HCT116 (cell line): ENCODE measurements around the gene CDON. TPM values are rescaled to one million over a fixed set of nuclear protein-coding genes. Genes with fewer than 3 reads are reported as not detected.

Source experiments
- ATAC-seq: fragments of 200-7000 bp; cut with Tn5 transposase; 2 replicates; pipeline ENCODE4 v1.9.1; 2020; ENCODE audit warnings: mild to moderate bottlenecking, moderate library complexity
- BruUV-seq: library from RNA; stranded (reverse); fragments of 400-500 nt; replicated peaks from 2 replicates; lab custom pipeline; 2021; lab: Mats Ljungman, UMichigan
- CTCF ChIA-PET: fragments of 300-600 bp; sonication (Branson Sonifier 250); formaldehyde crosslinking; loops from one replicate; lab custom pipeline; 2021; ENCODE audit warnings: antibody characterized with exemption; lab: Charles Lee
- POLR2A ChIA-PET: fragments of 300-600, 350-600 bp; sonication (Branson Sonifier 250); formaldehyde crosslinking; loops from one replicate; lab custom pipeline; 2021; ENCODE audit warnings: antibody characterized with exemption; lab: Charles Lee
- RAD21 ChIA-PET, 2 experiments: fragments of 300-600 bp; sonication (Branson Sonifier 250); formaldehyde crosslinking; loops; one replicate each; lab custom pipeline; 2023; ENCODE audit warnings: low total read pairs in 2 of 2; ENCODE audit not compliant: uncharacterized antibody in 2 of 2, unreplicated experiment in 2 of 2, low non-redundant PET in 1 of 2; lab: Charles Lee
- DNase-seq: peaks from one replicate; pipeline ENCODE4 v3.0.0-alpha.2; 2010; ENCODE audit warnings: low read depth, low spot score
- H2AFZ ChIP-seq: fragments of 200-600 bp; shearing (Covaris generic), sonication (generic); 2 replicates; pipeline ENCODE4 v1.6.1; 2017; ENCODE audit warnings: low read depth, mixed run types, mixed read lengths, antibody characterized with exemption, low read length; ENCODE audit not compliant: poor library complexity, severe bottlenecking
- H3K27ac ChIP-seq: 2 replicates; pipeline ENCODE4 v1.5.1; 2012; ENCODE audit warnings: low read depth, low read length
- H3K27me3 ChIP-seq: fragments of 200-600 bp; sonication (generic); 2 replicates; pipeline ENCODE4 v1.6.1; 2016; ENCODE audit warnings: mixed run types, low read length, mixed read lengths; ENCODE audit not compliant: insufficient read depth
- H3K36me3 ChIP-seq, 2 experiments: fragments of 200-500 bp in 1 of 2; fragments of 200-600 bp in 1 of 2; sonication (Bioruptor generic) in 1 of 2; sonication (generic) in 1 of 2; 2 replicates each; pipeline versions ENCODE4 v1.5.1 to v1.6.1; 2014 to 2016; ENCODE audit warnings: low read length in 2 of 2, inconsistent platforms in 1 of 2, mixed read lengths in 1 of 2, mixed run types in 1 of 2; ENCODE audit not compliant: insufficient read depth in 2 of 2, control insufficient read depth in 1 of 2
- H3K4me1 ChIP-seq, 2 experiments: fragments of 200-600 bp in 1 of 2; sonication (generic) in 1 of 2; 2 replicates each; pipeline versions ENCODE4 v1.5.1 to v1.6.1; 2012 to 2017; ENCODE audit warnings: low read length in 2 of 2, inconsistent platforms in 1 of 2, mild to moderate bottlenecking in 1 of 2, mixed read lengths in 1 of 2, mixed run types in 1 of 2, moderate library complexity in 1 of 2; ENCODE audit not compliant: insufficient read depth in 2 of 2, control insufficient read depth in 1 of 2
- H3K4me2 ChIP-seq: fragments of 200-600 bp; sonication (generic); 2 replicates; pipeline ENCODE4 v1.6.1; 2017; ENCODE audit warnings: mixed run types, low read length, mixed read lengths
- H3K4me3 ChIP-seq, 2 experiments: fragments of 200-600 bp in 1 of 2; sonication (generic) in 1 of 2; replicated peaks in 1 of 2; 2 replicates each; pipeline ENCODE4 v1.5.1; 2011 to 2016; ENCODE audit warnings: low read length in 2 of 2, control low read depth in 1 of 2, low read depth in 1 of 2, mild to moderate bottlenecking in 1 of 2, mixed read lengths in 1 of 2, mixed run types in 1 of 2
- H3K79me2 ChIP-seq: fragments of 200-600 bp; sonication (generic); 2 replicates; pipeline ENCODE4 v1.6.1; 2017; ENCODE audit warnings: mild to moderate bottlenecking, mixed run types, low read length, moderate library complexity, mixed read lengths; ENCODE audit not compliant: insufficient read depth
- H3K9ac ChIP-seq: fragments of 200-600 bp; sonication (generic); 2 replicates; pipeline ENCODE4 v1.6.1; 2016; ENCODE audit warnings: low read length, mixed read lengths
- H3K9me2 ChIP-seq: fragments of 200-600 bp; sonication (generic), shearing (Covaris generic); 2 replicates; pipeline ENCODE4 v1.6.1; 2017; ENCODE audit warnings: mixed run types, mild to moderate bottlenecking, moderate library complexity; ENCODE audit not compliant: insufficient read depth
- H3K9me3 ChIP-seq, 2 experiments: fragments of 200-500 bp in 1 of 2; fragments of 200-600 bp in 1 of 2; sonication (Bioruptor generic) in 1 of 2; sonication (generic) in 1 of 2; 2 replicates each; pipeline ENCODE4 v1.6.1; 2014 to 2017; ENCODE audit warnings: low read length in 2 of 2, mixed read lengths in 2 of 2, inconsistent platforms in 1 of 2, low read depth in 1 of 2, mild to moderate bottlenecking in 1 of 2, mixed run types in 1 of 2, moderate library complexity in 1 of 2; ENCODE audit not compliant: control insufficient read depth in 1 of 2, insufficient read depth in 1 of 2
- H4K20me1 ChIP-seq: fragments of 200-600 bp; sonication (generic), shearing (Covaris generic); 2 replicates; pipeline ENCODE4 v1.6.1; 2017; ENCODE audit warnings: mixed run types, mild to moderate bottlenecking, moderate library complexity; ENCODE audit not compliant: insufficient read depth
- EGR1 ChIP-seq: IDR thresholded peaks from 2 replicates; pipeline ENCODE4 v1.6.1; 2012; ENCODE audit warnings: low read depth
- EZH2 ChIP-seq: fragments of 200-600 bp; sonication (generic); IDR thresholded peaks from 2 replicates; pipeline ENCODE4 v1.6.1; 2017; ENCODE audit warnings: antibody characterized with exemption, mixed run types
- EZH2phosphoT487 ChIP-seq: fragments of 200-600 bp; IDR thresholded peaks from 2 replicates; pipeline ENCODE4 v1.6.1; 2018; ENCODE audit warnings: antibody characterized with exemption, borderline replicate concordance
- JUND ChIP-seq: IDR thresholded peaks from 2 replicates; pipeline ENCODE4 v1.6.1; 2012
- YY1 ChIP-seq: IDR thresholded peaks from 2 replicates; pipeline ENCODE4 v1.6.1; 2011; ENCODE audit warnings: low read length, low read depth, moderate library complexity, mild to moderate bottlenecking; ENCODE audit not compliant: insufficient replicate concordance; ENCODE audit errors: extremely low read depth
- ZBTB33 ChIP-seq: IDR thresholded peaks from 2 replicates; pipeline ENCODE4 v1.6.1; 2011; ENCODE audit warnings: mild to moderate bottlenecking, low read length, moderate library complexity; ENCODE audit not compliant: insufficient replicate concordance; ENCODE audit errors: extremely low read depth
- ZNF274 ChIP-seq: fragments of 200-500 bp; sonication (Bioruptor generic); IDR thresholded peaks from 2 replicates; pipeline ENCODE4 v1.6.1; 2014; ENCODE audit warnings: mild to moderate bottlenecking, low read depth, low read length, inconsistent platforms
- intact Hi-C: fragments of 100-400 bp; cut with micrococcal nuclease; formaldehyde crosslinking; loops from 2 replicates; pipeline ENCODE4 v1.10.0; 2022
- total RNA-seq: library from RNA; stranded (reverse); gene quantifications from one replicate; pipeline ENCODE4 v1.2.1, GENCODE V29; 2021; ENCODE audit not compliant: unreplicated experiment

Gene CDON
- total RNA-seq, 1 experiment from 2014 or later: 16.9 TPM

- TF ChIP-seq ZBTB33 (no peak), ZNF274 (no peak)
Measured at GRCh38 chr11:125976156-125976555, 86.5 kb downstream of the CDON start (continued).

DNA sequence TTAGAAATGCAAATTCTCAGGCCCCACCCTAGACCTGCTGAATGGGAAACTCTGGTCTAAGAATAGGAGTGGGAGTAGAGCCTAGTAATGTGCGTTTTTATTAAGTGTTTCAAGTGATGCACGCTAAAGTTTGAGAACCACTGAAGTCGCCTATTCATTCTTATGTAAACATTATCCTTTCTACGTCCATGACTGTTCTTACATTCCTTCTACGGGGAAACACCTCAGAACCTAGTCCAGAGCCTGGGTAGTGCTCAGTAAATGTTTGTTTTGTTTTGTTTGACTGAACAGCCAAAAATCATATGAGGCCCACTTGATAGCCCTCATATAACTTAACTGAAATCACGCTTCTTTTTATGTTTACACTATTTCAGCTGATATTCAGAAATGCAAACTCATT lies 87.0 kb downstream of the CDON start:
- Histone ChIP-seq H3K4me3 (no peak overlapping the region), H3K27me3 (no peaks in the 10 kb centered on the region), H3K9me3 (no peaks in the 10 kb centered on the region), H3K27ac (no peak overlapping the region), H3K79me2 (no peaks in the 10 kb centered on the region), H3K4me2 (no peak overlapping the region), H3K36me3 (no peaks in the 10 kb centered on the region), H2AFZ (no peak overlapping the region), H4K20me1 (no peaks in the 10 kb centered on the region), H3K9ac (no peak overlapping the region), H3K4me1 (no peaks in the 10 kb centered on the region), H3K9me2 (no peaks in the 10 kb centered on the region)
- ATAC-seq: no peak
- no TSS peak for BruUV-seq
- RAD21 ChIA-PET: no interaction called here
- DNase-seq: no peak
- CTCF ChIA-PET: no interaction called here
- intact Hi-C loops: no loop called here
- no peak for TF ChIP-seq YY1
- no peak for TF ChIP-seq EZH2
- no peak for TF ChIP-seq EZH2phosphoT487
- no peak for TF ChIP-seq JUND
- POLR2A ChIA-PET: no interaction called here

DNA sequence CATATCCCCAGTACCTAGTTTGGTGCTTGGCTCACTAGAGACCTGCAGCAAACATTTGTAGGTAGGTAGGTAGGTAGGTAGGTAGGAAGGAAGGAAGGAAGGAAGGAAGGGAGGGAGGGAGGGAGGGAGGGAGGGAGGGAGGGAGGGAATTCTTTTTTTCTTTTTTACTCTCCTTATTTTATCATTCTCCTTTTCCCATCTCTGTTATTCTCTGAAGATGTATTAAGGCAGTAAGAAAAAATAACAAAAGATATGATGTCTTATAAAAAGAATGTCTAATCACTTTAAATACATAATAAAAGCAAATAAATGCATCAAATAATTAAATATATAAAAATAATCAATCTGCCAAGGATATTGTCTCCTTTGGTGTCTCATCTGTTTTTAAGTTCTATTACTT lies 88.4 kb downstream of the CDON start:
- no peaks in the 10 kb centered on the region for H3K79me2 ChIP-seq
- H2AFZ ChIP-seq: no peak overlapping the region
- no peak for ATAC-seq
- ChIA-PET RAD21 (no interaction called here), POLR2A (no interaction called here), CTCF (no interaction called here)
- BruUV-seq: no TSS peak
- H3K9me3 ChIP-seq: no peaks in the 10 kb centered on the region
- H3K4me3 ChIP-seq: no peak overlapping the region
- no peak overlapping the region for H3K4me2 ChIP-seq
- no peaks in the 10 kb centered on the region for H3K4me1 ChIP-seq
- no peak overlapping the region for H3K27ac ChIP-seq
- intact Hi-C loops: no loop called here
- no peak for TF ChIP-seq EGR1
- no peak for TF ChIP-seq ZBTB33
- TF ChIP-seq, all 23 proteins: peak for 0
- DNase-seq: no peak
- H3K27me3 ChIP-seq: no peaks in the 10 kb centered on the region
- no peaks in the 10 kb centered on the region for H4K20me1 ChIP-seq
- H3K9ac ChIP-seq: no peak overlapping the region
- H3K9me2 ChIP-seq: no peaks in the 10 kb centered on the region
- no peaks in the 10 kb centered on the region for H3K36me3 ChIP-seq
